Measurements from ENCODE around the gene VPS9D1.
A peak's percentile ranks its signal among the peaks of the same experiment; 100 is the strongest.

Gene VPS9D1

DNA sequence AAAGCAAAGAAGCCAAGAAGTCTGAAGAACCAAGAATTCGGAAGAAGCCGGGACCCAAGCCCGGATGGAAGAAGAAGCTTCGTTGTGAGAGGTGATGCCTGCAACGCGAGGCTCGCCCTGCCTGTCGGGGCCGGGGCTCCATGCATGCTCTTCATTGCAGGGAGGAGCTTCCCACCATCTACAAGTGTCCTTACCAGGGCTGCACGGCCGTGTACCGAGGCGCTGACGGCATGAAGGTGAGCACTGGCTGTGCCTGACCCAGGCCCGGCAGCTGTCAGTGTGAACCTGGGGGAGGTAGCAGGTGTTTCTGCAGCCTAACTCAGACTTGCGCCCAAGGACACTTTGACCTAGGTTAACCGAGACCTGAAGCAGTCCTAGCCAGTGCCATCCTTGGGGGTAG is 12.6 kb upstream of the VPS9D1 start:
- no peaks in the 10 kb centered on the region for H3K9me3 ChIP-seq (ENCODE audit: control insufficient read depth in 1 of 2, low read length in 2 of 2)
- H3K9ac ChIP-seq (ENCODE audit: low read depth in 1 of 2, low read length in 2 of 2): no peak overlapping the region
- peaks cover 43 to 97% of the 10 kb centered on the region in 2 donors for H3K36me3 ChIP-seq (ENCODE audit: control insufficient read depth in 1 of 2, insufficient read depth in 2 of 2, low read length in 2 of 2)
- peaks cover 0 to 7% of the 10 kb centered on the region in 2 donors for H3K4me1 ChIP-seq (ENCODE audit: control insufficient read depth in 1 of 2, insufficient read depth in 2 of 2, low read length in 2 of 2)
- H3K4me3 ChIP-seq (ENCODE audit: low read depth in 1 of 2, low read length in 2 of 2): no peak overlapping the region
- no peaks in the 10 kb centered on the region for H3K27me3 ChIP-seq (ENCODE audit: control insufficient read depth in 1 of 2, insufficient read depth in 2 of 2, low read length in 2 of 2)
- no peak overlapping the region for H3K27ac ChIP-seq (ENCODE audit: low read depth, low read length)

DNA sequence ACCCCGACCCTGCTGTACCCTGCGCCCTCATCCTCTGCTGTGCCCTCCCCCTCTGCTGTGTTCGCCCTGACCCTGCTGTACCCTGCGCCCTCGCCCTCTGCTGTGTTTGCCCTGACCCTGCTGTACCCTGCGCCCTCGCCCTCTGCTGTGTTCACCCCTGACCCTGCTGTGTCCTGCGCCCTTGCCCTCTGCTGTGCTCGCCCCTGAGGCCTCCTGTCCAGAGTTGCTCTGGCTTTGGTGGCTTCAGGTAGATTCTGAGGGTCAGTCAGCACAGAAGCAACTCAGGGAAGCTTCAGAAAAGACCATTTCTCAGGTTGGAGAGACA is 12.2 kb upstream of the VPS9D1 start:
- Histone ChIP-seq H3K9me3 (ENCODE audit: control insufficient read depth in 1 of 2, low read length in 2 of 2) (no peaks in the 10 kb centered on the region), H3K36me3 (ENCODE audit: control insufficient read depth in 1 of 2, insufficient read depth in 2 of 2, low read length in 2 of 2) (peaks cover 39 to 94% of the 10 kb centered on the region in 2 donors), H3K27ac (ENCODE audit: low read depth, low read length) (no peak overlapping the region), H3K4me1 (ENCODE audit: control insufficient read depth in 1 of 2, insufficient read depth in 2 of 2, low read length in 2 of 2) (peaks cover 0 to 4% of the 10 kb centered on the region in 2 donors), H3K4me3 (ENCODE audit: low read depth in 1 of 2, low read length in 2 of 2) (no peak overlapping the region), H3K9ac (ENCODE audit: low read depth in 1 of 2, low read length in 2 of 2) (no peak overlapping the region), H3K27me3 (ENCODE audit: control insufficient read depth in 1 of 2, insufficient read depth in 2 of 2, low read length in 2 of 2) (no peaks in the 10 kb centered on the region)

DNA sequence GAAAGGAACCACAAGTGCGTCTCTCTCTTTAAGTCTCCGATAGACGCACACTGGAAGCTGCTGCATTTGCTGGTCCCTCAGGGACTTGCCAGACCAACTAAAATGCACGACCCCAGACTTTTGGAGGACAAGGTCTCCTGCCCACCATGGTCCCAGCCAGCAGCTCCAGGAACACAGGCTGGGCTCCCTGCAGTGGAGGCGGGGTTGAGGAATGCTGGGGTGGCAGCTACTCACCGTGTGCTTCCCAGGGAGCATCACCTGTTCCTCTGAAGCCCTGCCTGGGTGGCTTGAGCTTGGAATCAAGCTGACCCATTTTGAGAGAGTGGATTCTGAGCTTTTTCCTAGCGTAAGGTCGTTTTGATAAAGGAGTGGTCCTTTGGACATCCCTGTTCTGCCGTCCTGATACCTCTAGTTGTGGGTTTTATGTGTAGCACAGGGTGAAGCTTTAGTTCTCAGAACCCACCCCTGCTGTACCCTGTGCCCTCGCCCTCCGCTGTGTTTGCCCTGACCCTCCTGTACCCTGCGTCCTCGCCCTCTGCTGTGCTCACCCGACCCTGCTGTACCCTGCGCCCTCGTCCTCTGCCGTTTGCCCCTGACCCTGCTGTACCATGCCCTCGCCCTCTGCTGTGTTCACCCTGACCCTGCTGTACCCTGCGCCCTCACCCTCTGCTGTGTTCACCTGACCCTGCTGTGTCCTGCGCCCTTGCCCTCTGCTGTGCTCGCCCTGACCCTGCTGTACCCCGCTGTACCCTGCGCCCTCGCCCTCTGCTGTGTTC is 11.6 kb upstream of the VPS9D1 start:
- H3K9ac ChIP-seq (ENCODE audit: low read depth in 1 of 2, low read length in 2 of 2): no peak overlapping the region

GRCh38 chr16:89730610-89731234 is 10.0 kb upstream of the VPS9D1 start:
- H3K4me3 ChIP-seq (ENCODE audit: low read depth in 1 of 2, low read length in 2 of 2): no peak overlapping the region
- H3K9me3 ChIP-seq (ENCODE audit: control insufficient read depth in 1 of 2, low read length in 2 of 2): no peaks in the 10 kb centered on the region
- no peaks in the 10 kb centered on the region for H3K27me3 ChIP-seq (ENCODE audit: control insufficient read depth in 1 of 2, insufficient read depth in 2 of 2, low read length in 2 of 2)
- no peak overlapping the region for H3K27ac ChIP-seq (ENCODE audit: low read depth, low read length)
- peaks cover 45 to 90% of the 10 kb centered on the region in 2 donors for H3K36me3 ChIP-seq (ENCODE audit: control insufficient read depth in 1 of 2, insufficient read depth in 2 of 2, low read length in 2 of 2)
- no peaks in the 10 kb centered on the region for H3K4me1 ChIP-seq (ENCODE audit: control insufficient read depth in 1 of 2, insufficient read depth in 2 of 2, low read length in 2 of 2)
- no peak overlapping the region for H3K9ac ChIP-seq (ENCODE audit: low read depth in 1 of 2, low read length in 2 of 2)

More for the DNA sequence above, 11.6 kb upstream of the VPS9D1 start:
- H3K4me1 ChIP-seq (ENCODE audit: control insufficient read depth in 1 of 2, insufficient read depth in 2 of 2, low read length in 2 of 2): no peaks in the 10 kb centered on the region
- no peak overlapping the region for H3K27ac ChIP-seq (ENCODE audit: low read depth, low read length)
- peaks cover 44 to 94% of the 10 kb centered on the region in 2 donors for H3K36me3 ChIP-seq (ENCODE audit: control insufficient read depth in 1 of 2, insufficient read depth in 2 of 2, low read length in 2 of 2)
- no peaks in the 10 kb centered on the region for H3K9me3 ChIP-seq (ENCODE audit: control insufficient read depth in 1 of 2, low read length in 2 of 2)
- H3K27me3 ChIP-seq (ENCODE audit: control insufficient read depth in 1 of 2, insufficient read depth in 2 of 2, low read length in 2 of 2): no peaks in the 10 kb centered on the region
- no peak overlapping the region for H3K4me3 ChIP-seq (ENCODE audit: low read depth in 1 of 2, low read length in 2 of 2)

DNA sequence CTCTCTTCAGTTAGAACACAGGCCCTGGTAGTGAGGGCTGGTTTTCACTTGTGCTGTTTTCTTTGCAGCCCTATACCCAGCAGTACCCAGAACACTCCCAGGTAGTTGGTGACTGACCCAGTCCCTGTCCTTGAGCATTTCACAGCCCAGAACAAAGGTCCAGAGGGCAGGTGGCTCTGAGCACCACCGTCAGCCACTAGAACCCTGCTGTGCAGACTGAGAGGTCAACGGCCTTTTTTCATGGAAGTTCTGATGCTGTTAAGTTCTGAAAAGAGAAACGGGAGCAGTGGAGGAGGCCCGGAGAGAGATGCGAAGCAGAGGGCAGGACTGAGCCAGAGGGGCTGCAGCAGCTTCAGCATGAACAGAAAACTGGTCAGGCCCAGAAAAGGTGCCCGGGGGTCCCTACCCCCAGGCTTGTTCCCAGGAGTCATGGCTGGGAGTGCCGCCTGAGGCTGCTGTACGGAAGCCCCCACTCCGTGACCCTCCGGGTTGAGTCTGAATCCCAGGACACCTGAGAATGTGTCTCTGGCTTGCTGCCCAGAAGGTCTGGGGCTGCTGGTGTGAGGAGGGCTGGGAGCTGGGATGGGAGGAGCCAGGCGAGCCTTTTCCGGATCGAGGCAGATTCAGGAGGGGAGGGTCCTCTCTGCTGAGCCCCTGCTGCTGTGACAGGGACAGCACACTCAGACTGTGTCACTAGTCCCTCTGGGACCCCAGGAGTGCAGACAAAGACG is 9.3 kb upstream of the VPS9D1 start:
- no peak overlapping the region for H3K9ac ChIP-seq (ENCODE audit: low read depth in 1 of 2, low read length in 2 of 2)
- H3K36me3 ChIP-seq (ENCODE audit: control insufficient read depth in 1 of 2, insufficient read depth in 2 of 2, low read length in 2 of 2): peaks cover 42 to 87% of the 10 kb centered on the region in 2 donors
- no peaks in the 10 kb centered on the region for H3K4me1 ChIP-seq (ENCODE audit: control insufficient read depth in 1 of 2, insufficient read depth in 2 of 2, low read length in 2 of 2)
- H3K27ac ChIP-seq (ENCODE audit: low read depth, low read length): no peak overlapping the region
- H3K27me3 ChIP-seq (ENCODE audit: control insufficient read depth in 1 of 2, insufficient read depth in 2 of 2, low read length in 2 of 2): no peaks in the 10 kb centered on the region
- H3K4me3 ChIP-seq (ENCODE audit: low read depth in 1 of 2, low read length in 2 of 2): no peak overlapping the region
- H3K9me3 ChIP-seq (ENCODE audit: control insufficient read depth in 1 of 2, low read length in 2 of 2): no peaks in the 10 kb centered on the region

DNA sequence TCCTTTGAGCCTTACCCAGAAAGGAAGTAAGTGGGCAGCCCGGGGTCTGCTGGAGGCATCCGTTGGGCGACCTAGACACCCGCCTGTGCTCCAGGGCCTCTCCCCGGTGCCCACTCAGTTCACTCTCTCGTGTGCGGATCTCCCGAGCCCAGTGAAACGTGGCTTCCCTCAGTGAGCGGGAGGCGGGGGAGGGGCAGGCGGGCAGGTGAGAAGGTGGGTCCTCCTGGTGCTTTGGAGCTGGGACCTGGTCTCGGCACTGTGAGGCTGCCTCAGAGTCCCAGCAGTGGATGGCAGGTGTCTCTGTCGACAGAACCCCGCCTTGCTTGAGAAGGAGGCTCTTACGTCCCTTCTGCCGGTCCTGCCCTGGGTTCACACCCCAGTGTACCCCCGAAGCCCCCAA is 8.6 kb upstream of the VPS9D1 start:
- Histone ChIP-seq H3K27ac (ENCODE audit: low read depth, low read length) (no peak overlapping the region), H3K27me3 (ENCODE audit: control insufficient read depth in 1 of 2, insufficient read depth in 2 of 2, low read length in 2 of 2) (no peaks in the 10 kb centered on the region), H3K36me3 (ENCODE audit: control insufficient read depth in 1 of 2, insufficient read depth in 2 of 2, low read length in 2 of 2) (peaks cover 39 to 83% of the 10 kb centered on the region in 2 donors), H3K9me3 (ENCODE audit: control insufficient read depth in 1 of 2, low read length in 2 of 2) (no peaks in the 10 kb centered on the region), H3K4me1 (ENCODE audit: control insufficient read depth in 1 of 2, insufficient read depth in 2 of 2, low read length in 2 of 2) (peaks cover 0 to 4% of the 10 kb centered on the region in 2 donors), H3K4me3 (ENCODE audit: low read depth in 1 of 2, low read length in 2 of 2) (no peak overlapping the region), H3K9ac (ENCODE audit: low read depth in 1 of 2, low read length in 2 of 2) (no peak overlapping the region)

DNA sequence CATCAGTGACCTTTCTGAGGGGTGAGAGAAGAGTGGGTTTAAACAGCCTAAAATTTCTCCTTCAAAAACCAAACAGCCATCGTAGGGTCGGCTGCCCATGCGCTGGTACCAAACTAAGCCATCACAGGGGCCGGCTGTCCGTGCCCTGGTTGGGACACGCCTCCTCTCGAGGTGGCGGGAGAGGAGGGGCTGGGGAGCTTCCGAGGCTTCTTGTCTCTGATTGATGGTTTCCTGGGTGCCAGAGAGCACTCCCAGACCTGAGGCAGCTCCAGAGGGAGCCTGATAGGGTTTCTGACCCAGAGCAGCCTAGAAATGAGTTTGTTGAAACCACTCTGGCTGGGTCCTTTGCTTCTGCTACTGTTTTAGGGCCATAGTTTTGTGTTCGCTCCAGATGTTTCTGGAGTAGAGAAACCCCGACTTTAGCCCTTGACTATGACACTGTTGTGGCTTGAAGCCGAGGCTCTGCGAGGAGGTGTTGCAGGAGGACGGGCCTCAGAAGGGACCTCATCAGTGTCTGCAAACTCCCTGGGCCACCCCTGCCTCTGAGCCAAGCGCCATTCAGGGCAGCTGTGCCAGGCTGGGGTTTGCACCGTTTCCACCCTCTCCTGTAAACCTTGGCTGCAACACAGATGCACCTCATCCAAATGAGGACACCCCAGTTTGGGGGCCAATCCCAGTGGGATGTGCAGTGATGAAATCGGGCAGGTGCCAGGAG is 6.9 kb upstream of the VPS9D1 start:
- H3K4me3 ChIP-seq (ENCODE audit: low read depth in 1 of 2, low read length in 2 of 2): no peak overlapping the region
- peaks cover 11 to 21% of the 10 kb centered on the region in 2 donors for H3K4me1 ChIP-seq (ENCODE audit: control insufficient read depth in 1 of 2, insufficient read depth in 2 of 2, low read length in 2 of 2)
- no peak overlapping the region for H3K27ac ChIP-seq (ENCODE audit: low read depth, low read length)
- H3K36me3 ChIP-seq (ENCODE audit: control insufficient read depth in 1 of 2, insufficient read depth in 2 of 2, low read length in 2 of 2): peaks cover 36 to 83% of the 10 kb centered on the region in 2 donors
- H3K9ac ChIP-seq (ENCODE audit: low read depth in 1 of 2, low read length in 2 of 2): no peak overlapping the region
- H3K9me3 ChIP-seq (ENCODE audit: control insufficient read depth in 1 of 2, low read length in 2 of 2): no peaks in the 10 kb centered on the region
- H3K27me3 ChIP-seq (ENCODE audit: control insufficient read depth in 1 of 2, insufficient read depth in 2 of 2, low read length in 2 of 2): no peaks in the 10 kb centered on the region

DNA sequence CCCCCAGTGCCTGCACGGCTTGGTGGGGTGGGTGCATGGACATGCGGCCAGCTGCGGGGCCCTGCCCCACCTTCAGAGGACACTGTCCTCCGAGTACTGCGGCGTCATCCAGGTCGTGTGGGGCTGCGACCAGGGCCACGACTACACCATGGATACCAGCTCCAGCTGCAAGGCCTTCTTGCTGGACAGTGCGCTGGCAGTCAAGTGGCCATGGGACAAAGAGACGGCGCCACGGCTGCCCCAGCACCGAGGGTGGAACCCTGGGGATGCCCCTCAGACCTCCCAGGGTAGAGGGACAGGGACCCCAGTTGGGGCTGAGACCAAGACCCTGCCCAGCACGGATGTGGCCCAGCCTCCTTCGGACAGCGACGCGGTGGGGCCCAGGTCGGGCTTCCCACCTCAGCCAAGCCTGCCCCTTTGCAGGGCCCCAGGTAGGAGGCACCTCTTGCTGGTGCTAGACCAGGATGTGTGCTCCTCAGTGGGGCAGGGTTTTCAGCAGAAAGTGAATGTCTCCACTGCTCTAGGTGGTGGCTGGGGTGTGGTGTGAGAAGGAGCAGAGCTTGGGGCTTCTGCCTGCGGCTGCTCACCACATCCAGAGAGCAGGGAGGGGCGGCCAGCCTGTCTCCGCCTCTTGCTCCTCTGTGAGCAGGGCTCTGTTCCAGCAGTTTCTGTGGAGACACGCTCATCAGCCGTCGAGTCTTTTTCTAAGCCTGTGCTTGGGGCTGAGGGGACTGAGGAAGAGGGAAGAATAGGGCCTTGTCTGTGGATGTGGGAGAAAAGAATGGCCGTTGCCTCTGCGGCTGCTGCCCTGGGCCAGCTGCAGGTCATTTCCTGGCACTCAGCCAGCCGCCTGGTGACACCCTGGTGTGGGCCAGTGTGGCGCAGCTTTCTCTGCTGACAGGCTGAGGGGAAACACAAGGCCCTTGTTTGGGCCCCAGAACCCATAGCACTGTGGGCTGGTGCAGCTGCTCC is 2.9 kb upstream of the VPS9D1 start:
- Histone ChIP-seq H3K4me3 (ENCODE audit: low read depth in 1 of 2, low read length in 2 of 2) (peak overlapping the region; percentile 78 to 82), H3K9me3 (ENCODE audit: control insufficient read depth in 1 of 2, low read length in 2 of 2) (no peaks in the 10 kb centered on the region), H3K9ac (ENCODE audit: low read depth in 1 of 2, low read length in 2 of 2) (peak overlapping the region; percentile 71 to 76), H3K27me3 (ENCODE audit: control insufficient read depth in 1 of 2, insufficient read depth in 2 of 2, low read length in 2 of 2) (no peaks in the 10 kb centered on the region), H3K36me3 (ENCODE audit: control insufficient read depth in 1 of 2, insufficient read depth in 2 of 2, low read length in 2 of 2) (peaks cover 24 to 44% of the 10 kb centered on the region in 2 donors), H3K4me1 (ENCODE audit: control insufficient read depth in 1 of 2, insufficient read depth in 2 of 2, low read length in 2 of 2) (peaks cover 27 to 41% of the 10 kb centered on the region in 2 donors), H3K27ac (ENCODE audit: low read depth, low read length) (no peak overlapping the region)

Measured in duodenal mucosa (tissue), 2 donors.